Urothelium cell line (cell line): ENCODE results near the gene ITIH1.

Experiments used
- DNase-seq: peaks from one replicate; pipeline ENCODE4 v3.0.0; 2011; ENCODE audit warnings: low spot score, mixed read lengths
- FAIRE-seq: peaks from 2 replicates; lab custom pipeline; 2011; peaks lifted over from hg19 to GRCh38; lab: Jason Lieb, UNC

Gene ITIH1

GRCh38 chr3:52836471-52836845 lies 59.1 kb downstream of the ITIH1 start:
- DNase-seq (no peak), FAIRE-seq (no peak)

- DNase-seq (no peak), FAIRE-seq (no peak)
Measured at GRCh38 chr3:52836986-52837385, 59.6 kb downstream of the ITIH1 start.

- FAIRE-seq (no peak), DNase-seq (no peak)
Measured at GRCh38 chr3:52838561-52839267, 61.3 kb downstream of the ITIH1 start.

GRCh38 chr3:52839268-52839575 lies 61.8 kb downstream of the ITIH1 start:
- no peak for DNase-seq
- no peak for FAIRE-seq

- no peak for DNase-seq
Measured at GRCh38 chr3:52839892-52840545, 62.6 kb downstream of the ITIH1 start.

GRCh38 chr3:52841211-52841980 lies 64.0 kb downstream of the ITIH1 start:
- FAIRE-seq (no peak), DNase-seq (no peak)

More at GRCh38 chr3:52839892-52840545, 62.6 kb downstream of the ITIH1 start:
- no peak for FAIRE-seq
